Kidney (tissue), 14 donors: ENCODE data around the gene NDST1. TPM values are rescaled to one million over a fixed set of nuclear protein-coding genes. Genes with fewer than 3 reads are reported as not detected.

ENCODE experiments used
- DNase-seq, 5 donors: peaks; one replicate each; pipeline ENCODE4 v3.0.0-alpha.2; 2013 to 2020
- FAIRE-seq: peaks from 2 replicates; lab custom pipeline; 2012; peaks lifted over from hg19 to GRCh38; lab: Jason Lieb, UNC
- H3K27ac ChIP-seq, 2 donors: one replicate each; pipeline ENCODE4 v1.7.0; 2013; ENCODE audit warnings: low read depth in 2 of 2, low read length in 2 of 2, inconsistent platforms in 1 of 2
- H3K27me3 ChIP-seq: one replicate; pipeline ENCODE4 v1.7.1; 2013; ENCODE audit warnings: low read length, inconsistent platforms; ENCODE audit not compliant: control insufficient read depth, insufficient read depth
- H3K36me3 ChIP-seq, 3 donors: one replicate each; pipeline versions ENCODE4 v1.7.0 to v1.7.1; 2013; ENCODE audit warnings: low read length in 3 of 3, control low read depth in 1 of 3, inconsistent platforms in 1 of 3; ENCODE audit not compliant: insufficient read depth in 3 of 3, control insufficient read depth in 2 of 3
- H3K4me1 ChIP-seq, 3 donors: one replicate each; pipeline versions ENCODE4 v1.7.0 to v1.7.1; 2013; ENCODE audit warnings: low read length in 3 of 3, inconsistent platforms in 1 of 3, low read depth in 1 of 3; ENCODE audit not compliant: control insufficient read depth in 2 of 3, insufficient read depth in 2 of 3
- H3K4me3 ChIP-seq, 3 donors: one replicate each; pipeline versions ENCODE4 v1.7.0 to v1.8.1; 2013; ENCODE audit warnings: low read length in 3 of 3, control low read depth in 1 of 3, inconsistent platforms in 1 of 3
- H3K9ac ChIP-seq, 3 donors: one replicate each; pipeline versions ENCODE4 v1.7.0 to v1.7.1; 2013; ENCODE audit warnings: low read length in 3 of 3, control low read depth in 1 of 3, inconsistent platforms in 1 of 3
- H3K9me3 ChIP-seq, 3 donors: one replicate each; pipeline versions ENCODE4 v1.7.0 to v1.7.1; 2013; ENCODE audit warnings: low read length in 3 of 3, control low read depth in 1 of 3, inconsistent platforms in 1 of 3; ENCODE audit not compliant: control insufficient read depth in 2 of 3, insufficient read depth in 1 of 3
- intact Hi-C: fragments of 100-400 bp; cut with DNase I; formaldehyde crosslinking; loops from one replicate; pipeline ENCODE4 v1.11.1; 2022
- polyA plus RNA-seq: library from polyadenylated mRNA; stranded (reverse); fragments of 350-450 nt; fragmentation: Illumina TruSeq; extraction: RNeasy Lipid Tissue Mini Kit (QIAGEN cat#74804); gene quantifications from one replicate; pipeline ENCODE4 v1.2.3, GENCODE V29; 2014; ENCODE audit warnings: low read depth, low replicate concordance; ENCODE audit not compliant: insufficient read depth
- total RNA-seq: library from RNA; stranded (reverse); fragmentation: NEBNext Ultra II Directional; extraction: Animal tissue kit (Norgen Biotek cat#: 25700); gene quantifications from one replicate; pipeline ENCODE4 v1.2.1, GENCODE V29; 2021
- TF ChIP-seq, protein P1 (sequence below): IDR thresholded peaks from 3 replicates; pipeline ENCODE4 v1.5.1; 2012; ENCODE audit warnings: mild to moderate bottlenecking, moderate library complexity, borderline replicate concordance; ENCODE audit not compliant: insufficient read depth; ENCODE audit errors: extremely low read depth
- donor health status: control.
- donor health status: control.
- donor health status: control.
- donor health status: control.
- donor health status: control.
- donor health status: DM: yes; HTN: yes; CAD: no.
- donor health status: Normal renal cell carcinoma (clear cell type).

NDST1 gene
- total and polyA plus RNA-seq, 2 donors from 2014 or later: 11.7 to 60.7 TPM

DNA sequence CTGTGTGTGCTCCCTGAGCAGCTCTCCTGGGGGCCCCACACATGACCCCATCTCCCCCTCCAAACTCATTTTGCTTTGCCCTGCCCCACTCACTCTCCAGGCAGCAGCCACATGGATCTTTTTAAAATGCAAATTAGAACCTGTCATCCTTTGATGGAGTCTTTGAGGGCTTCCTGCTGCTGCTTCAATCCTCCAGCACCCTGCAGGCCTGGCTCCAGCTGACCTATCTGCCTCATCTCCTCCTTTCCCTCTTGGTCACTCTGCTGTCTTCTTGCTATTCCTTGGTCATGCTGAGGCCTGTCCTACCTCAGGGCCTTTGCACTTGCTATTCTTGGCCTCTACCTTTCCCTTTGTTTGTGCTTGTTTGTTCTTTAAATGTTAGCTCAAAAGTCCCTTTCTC is 17.9 kb downstream of the NDST1 start:
- DNase-seq: no peak
- no peak overlapping the region for H3K9ac ChIP-seq
- peaks cover 0 to 7% (median 2%) of the 10 kb centered on the region in 3 donors for H3K4me1 ChIP-seq
- H3K27me3 ChIP-seq: no peaks in the 10 kb centered on the region
- no peak overlapping the region for H3K27ac ChIP-seq
- no peak overlapping the region for H3K4me3 ChIP-seq
- H3K9me3 ChIP-seq: no peaks in the 10 kb centered on the region
- peaks cover 0 to 11% (median 6%) of the 10 kb centered on the region in 3 donors for H3K36me3 ChIP-seq
- TF ChIP-seq, protein P1, sequence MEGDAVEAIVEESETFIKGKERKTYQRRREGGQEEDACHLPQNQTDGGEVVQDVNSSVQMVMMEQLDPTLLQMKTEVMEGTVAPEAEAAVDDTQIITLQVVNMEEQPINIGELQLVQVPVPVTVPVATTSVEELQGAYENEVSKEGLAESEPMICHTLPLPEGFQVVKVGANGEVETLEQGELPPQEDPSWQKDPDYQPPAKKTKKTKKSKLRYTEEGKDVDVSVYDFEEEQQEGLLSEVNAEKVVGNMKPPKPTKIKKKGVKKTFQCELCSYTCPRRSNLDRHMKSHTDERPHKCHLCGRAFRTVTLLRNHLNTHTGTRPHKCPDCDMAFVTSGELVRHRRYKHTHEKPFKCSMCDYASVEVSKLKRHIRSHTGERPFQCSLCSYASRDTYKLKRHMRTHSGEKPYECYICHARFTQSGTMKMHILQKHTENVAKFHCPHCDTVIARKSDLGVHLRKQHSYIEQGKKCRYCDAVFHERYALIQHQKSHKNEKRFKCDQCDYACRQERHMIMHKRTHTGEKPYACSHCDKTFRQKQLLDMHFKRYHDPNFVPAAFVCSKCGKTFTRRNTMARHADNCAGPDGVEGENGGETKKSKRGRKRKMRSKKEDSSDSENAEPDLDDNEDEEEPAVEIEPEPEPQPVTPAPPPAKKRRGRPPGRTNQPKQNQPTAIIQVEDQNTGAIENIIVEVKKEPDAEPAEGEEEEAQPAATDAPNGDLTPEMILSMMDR: no peak
- intact Hi-C loops: no loop called here
- no peak for FAIRE-seq

DNA sequence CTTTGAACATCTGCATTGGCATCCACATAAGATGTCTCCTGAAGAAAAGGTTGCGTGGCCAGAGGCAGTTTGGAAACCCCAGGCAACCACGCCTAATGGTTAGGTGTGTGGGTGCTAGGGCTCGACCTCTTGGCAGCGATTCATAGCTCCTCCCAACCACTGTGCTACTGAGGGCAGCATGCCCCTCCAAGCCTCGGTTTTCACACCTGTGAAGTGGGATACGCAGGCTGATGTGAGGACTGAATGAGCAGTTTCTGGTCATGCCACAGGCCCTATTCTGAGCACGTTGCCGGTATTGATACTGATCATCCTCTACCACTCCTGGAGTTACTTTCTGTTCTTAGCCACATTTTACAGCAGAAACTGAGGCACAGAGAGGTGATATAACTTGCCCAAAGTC is 19.1 kb downstream of the NDST1 start:
- DNase-seq (no peak), FAIRE-seq (no peak)
- Histone ChIP-seq H3K27me3 (no peaks in the 10 kb centered on the region), H3K36me3 (peaks cover 0 to 10% (median 0%) of the 10 kb centered on the region in 3 donors), H3K4me1 (peaks cover 0 to 7% (median 2%) of the 10 kb centered on the region in 3 donors), H3K9me3 (no peaks in the 10 kb centered on the region), H3K9ac (no peak overlapping the region), H3K4me3 (no peak overlapping the region), H3K27ac (no peak overlapping the region)
- intact Hi-C loops: no loop called here
- TF ChIP-seq, protein P1: no peak

DNA sequence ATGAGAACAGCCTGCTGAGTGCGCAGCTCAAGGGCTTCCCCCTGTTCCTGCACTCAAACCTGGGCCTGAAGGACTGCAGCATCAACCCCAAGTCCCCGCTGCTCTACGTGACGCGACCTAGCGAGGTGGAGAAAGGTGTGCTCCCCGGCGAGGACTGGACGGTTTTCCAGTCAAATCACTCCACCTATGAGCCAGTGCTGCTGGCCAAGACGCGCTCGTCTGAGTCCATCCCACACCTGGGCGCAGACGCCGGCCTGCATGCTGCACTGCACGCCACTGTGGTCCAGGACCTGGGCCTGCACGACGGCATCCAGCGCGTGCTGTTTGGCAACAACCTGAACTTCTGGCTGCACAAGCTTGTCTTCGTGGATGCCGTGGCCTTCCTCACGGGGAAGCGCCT is 19.9 kb downstream of the NDST1 start:
- FAIRE-seq: no peak
- peak in 1 of 5 donors; percentile 58 for DNase-seq
- no peaks in the 10 kb centered on the region for H3K9me3 ChIP-seq
- no peak overlapping the region for H3K4me3 ChIP-seq
- intact Hi-C loops: no loop called here
- TF ChIP-seq, protein P1: no peak
- no peak overlapping the region for H3K27ac ChIP-seq
- H3K9ac ChIP-seq: no peak overlapping the region
- peaks cover 0 to 7% (median 2%) of the 10 kb centered on the region in 3 donors for H3K4me1 ChIP-seq
- no peaks in the 10 kb centered on the region for H3K27me3 ChIP-seq
- H3K36me3 ChIP-seq: peaks cover 0 to 14% (median 3%) of the 10 kb centered on the region in 3 donors

DNA sequence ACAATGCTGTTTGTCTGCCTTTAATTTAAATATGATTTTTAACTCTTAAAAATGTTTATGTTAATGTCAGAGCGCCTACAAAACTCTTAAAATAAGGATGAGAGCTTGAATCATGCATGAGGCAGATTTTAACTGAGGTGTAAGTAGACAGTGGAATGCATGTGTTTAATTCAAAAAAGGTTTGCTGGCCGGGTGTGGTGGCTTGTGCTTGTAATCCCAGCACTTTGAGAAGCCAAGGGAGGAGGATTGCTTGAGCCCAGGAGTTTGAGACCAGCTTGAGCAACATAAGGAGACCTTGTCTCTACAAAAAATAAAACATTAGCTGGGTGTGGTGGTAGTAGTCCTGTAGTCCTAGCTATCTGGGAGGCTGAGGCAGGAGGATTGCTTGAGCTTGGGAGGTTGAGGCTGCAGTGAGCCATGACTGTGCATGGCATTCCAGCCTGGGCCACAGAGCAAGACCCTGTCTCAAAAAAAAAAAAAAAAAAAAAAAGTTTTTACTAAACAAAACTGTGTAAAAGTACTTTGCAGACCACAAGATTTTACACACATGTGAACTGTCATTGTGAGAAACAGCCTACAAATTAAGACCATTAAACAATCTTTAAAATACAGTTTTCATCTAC is 21.1 kb downstream of the NDST1 start:
- intact Hi-C loops: no loop called here
- Histone ChIP-seq H3K9ac (no peak overlapping the region), H3K4me3 (no peak overlapping the region), H3K27me3 (no peaks in the 10 kb centered on the region), H3K9me3 (no peaks in the 10 kb centered on the region), H3K36me3 (peaks cover 2 to 21% (median 9%) of the 10 kb centered on the region in 3 donors), H3K27ac (no peak overlapping the region), H3K4me1 (peaks cover 0 to 4% (median 1%) of the 10 kb centered on the region in 3 donors)
- no peak for FAIRE-seq
- DNase-seq: no peak
- TF ChIP-seq, protein P1: no peak
